Measurements from ENCODE around the gene HS6ST1.

- TF ChIP-seq CTCF (conservative IDR thresholded peaks at IDR 0.05; ENCODE audit: low read depth, low read length): no peak
- TF ChIP-seq EZH2 (IDR thresholded peaks at IDR 0.05; ENCODE audit: borderline replicate concordance, low read depth, low read length, poor library complexity, severe bottlenecking): no peak
Observed at GRCh38 chr2:128287780-128288735, 30.6 kb downstream of the HS6ST1 start.

Measured in A673 (cell line).